ENCODE measurements around the gene NISCH.
A peak's percentile ranks its signal among the peaks of the same experiment; 100 is the strongest.

The NISCH gene

GRCh38 chr3:52436500-52437149, 18.8 kb upstream of the NISCH start:
- no peak for DNase-seq

DNA sequence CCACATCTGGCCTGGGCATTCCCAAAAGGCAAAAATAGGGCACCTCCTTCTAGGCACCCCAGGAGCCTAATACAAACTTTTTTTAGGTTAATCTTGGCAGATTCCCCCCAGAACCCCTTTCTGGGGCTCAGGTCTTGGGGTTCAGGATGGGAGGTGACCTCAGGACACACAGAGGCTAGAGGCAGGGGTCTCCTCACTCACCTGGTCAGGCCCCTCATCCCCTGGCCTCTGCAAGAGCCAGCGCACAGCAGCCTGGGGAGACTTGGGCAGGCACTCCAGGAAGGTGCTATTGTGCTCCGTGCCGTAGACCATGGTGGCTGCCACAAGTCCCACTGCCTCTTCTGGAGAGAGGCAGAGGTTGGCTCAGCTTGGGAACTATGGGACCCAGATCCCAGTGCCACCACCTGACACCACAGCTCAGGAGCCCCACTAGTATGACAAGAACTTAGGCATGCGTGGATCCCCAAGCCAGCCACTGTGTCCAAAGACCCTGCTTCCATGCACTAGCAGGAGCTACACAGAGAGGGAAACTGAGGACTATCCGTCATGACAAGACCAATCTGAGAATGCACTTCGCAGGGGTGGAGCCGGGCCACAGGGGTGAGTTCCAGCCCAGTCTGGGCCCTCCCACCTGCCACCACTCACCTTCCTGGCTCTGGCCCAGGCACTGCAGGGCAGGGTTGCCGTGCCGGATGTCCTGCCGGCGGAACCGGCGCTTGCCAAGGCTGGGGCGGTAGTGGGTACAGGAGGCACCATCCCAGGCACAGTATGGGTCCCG, 17.9 kb upstream of the NISCH start:
- no peak for DNase-seq

DNA sequence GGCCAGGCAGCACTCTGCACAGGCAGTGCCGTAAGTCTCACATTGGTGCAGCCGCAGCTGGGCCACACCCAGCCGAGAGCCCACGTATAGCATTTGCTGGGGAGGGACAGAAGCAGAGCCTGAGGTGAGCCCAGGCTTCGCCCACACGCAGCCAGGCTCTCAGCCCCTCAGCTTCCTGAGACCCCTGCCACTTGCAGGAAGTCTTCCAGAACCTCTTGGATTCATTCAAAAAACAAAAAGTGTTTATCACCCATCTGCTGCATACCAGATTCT, 17.4 kb upstream of the NISCH start:
- DNase-seq: no peak

DNA sequence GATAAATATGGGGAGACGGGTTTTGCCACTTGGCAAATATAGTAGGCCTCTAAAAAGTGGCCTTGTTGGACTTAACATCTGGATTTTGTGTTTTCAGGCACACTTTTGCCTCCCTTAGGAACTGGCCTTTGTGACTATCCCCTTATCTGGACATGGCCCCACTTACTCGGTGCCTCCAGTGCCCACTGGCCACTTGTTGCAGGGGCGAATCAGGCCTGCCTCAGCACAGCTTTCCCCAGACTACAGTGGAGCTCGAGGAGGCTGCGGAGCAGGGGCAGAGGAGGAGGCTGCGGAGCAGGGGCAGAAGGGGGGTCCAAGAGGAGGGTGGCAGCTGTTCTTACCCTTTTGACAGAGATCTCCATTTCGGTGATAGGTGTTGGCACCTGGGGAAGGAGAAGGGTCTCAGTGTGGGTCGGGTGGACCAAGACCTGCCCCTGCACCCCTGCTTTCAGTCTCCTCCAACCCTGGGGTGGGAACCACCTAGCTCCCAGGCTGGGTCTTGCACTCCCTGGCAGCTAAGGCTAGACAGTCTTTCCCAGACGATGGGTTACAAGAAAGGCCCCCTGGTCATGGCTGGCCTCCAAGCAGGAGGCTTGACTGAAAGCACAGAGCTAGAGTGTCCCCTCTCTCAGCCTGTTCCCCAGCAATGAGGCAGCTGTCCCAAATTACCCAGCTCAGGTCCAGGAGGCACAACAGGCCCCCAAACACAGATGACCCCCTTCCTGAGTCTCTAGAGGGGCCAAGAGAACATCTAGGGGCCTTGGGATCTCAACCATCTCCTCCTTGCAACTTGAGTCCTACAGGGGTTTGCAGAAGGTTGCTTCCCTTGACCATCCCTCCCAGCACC, 16.6 kb upstream of the NISCH start:
- no peak for DNase-seq

DNA sequence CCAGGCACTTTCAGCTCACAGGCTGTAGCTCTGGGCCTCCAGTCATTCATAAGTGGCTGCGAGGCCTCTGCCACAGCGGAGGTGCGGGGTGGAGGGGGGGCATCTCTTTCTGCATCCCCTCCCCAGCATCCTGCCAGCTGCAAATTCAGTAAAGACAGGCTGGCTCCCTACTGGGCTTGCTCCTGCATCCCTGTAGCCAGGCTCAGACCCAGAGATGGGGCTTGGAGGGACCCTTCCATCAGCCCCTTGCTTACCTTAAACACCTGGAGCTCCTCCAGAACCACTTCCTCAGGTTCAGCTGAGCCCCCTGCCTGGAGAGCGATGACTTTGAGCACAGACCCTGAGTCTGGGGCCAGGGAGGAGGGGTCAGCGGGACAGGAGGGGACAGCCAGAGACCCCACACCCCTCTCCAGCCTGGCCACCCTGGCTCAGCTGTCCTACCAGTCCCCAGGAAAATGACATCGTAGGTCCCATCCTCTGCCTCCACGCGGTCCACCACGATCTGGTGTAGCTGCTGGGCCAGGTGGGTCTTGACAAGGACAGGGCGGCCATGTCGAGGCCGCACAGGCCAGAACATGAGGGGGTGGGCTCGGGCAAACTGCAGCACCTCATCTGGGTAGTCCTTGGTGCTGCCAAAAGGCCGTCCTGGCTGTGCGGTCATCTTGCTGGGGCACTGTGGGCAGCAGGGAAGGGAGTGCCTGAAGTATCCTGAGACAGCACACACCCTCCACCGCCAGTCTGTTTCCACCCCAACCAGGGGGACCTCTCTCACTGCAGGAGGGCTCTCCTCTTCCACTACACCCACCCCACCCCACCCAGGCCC, 15.8 kb upstream of the NISCH start:
- no peak for DNase-seq

- no peak for DNase-seq
Observed at GRCh38 chr3:52440249-52440551, 15.2 kb upstream of the NISCH start.

GRCh38 chr3:52440671-52441070, 14.7 kb upstream of the NISCH start:
- DNase-seq: no peak

GRCh38 chr3:52441091-52441771, 14.2 kb upstream of the NISCH start:
- no peak for DNase-seq

GRCh38 chr3:52441772-52442332, 13.6 kb upstream of the NISCH start:
- DNase-seq: no peak

DNA sequence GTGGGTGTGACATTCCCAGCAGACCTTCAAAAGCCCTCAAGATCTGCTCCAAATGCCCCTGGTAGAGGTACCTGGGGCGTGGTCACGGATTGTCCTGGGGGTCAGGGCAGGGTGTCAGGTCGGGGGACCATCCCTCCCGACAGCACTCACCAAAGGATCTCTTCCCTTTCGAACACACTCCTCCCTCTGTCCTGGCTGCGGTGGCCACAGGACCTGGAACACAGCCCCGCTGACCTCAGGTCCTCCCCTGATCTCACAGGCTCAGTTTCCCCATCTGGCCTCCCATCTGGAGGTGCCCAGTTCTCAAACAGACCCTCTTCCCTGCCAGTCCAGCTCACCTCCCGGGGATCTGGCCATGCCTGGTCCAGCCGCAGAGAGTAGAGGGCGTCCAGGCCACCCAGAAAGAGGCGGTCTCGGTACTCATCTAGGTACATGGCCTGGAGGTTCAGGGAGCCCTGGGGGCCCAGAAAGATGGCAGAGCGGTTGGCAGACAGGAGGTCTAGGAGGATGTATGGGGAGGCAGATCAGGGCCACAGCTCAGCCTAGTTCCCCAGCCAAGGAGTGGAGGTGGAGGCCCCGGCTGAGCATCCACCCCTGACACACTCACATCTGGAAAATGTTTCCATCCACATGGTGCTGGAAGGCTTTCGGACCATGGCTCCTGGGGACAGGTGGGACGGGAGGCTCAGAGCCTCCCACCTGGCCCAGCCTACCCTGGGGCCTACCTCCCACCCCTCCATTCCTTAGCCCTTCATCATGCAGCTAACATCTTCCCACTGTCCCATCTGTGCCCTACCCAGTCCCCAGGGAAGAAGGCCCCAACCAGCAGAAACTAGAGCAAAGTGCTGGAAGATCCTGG, 12.8 kb upstream of the NISCH start:
- no peak for DNase-seq

DNA sequence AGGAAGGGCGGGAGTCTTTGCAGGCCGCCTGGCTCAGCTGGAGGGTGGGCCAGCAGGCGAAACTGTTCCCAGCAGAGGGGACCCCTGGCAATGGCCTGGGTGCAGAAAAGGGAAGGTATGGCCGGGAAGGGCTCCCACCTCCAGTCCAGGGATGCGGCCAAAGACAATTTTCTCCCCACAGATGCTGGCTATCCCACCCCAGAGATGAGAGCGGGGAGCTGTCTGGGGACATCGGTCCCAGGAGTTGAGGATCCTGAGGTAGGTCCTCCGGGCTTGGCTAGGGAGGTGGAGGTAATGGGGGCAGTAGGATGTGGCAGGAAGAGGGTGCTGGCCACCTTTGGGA, 12.2 kb upstream of the NISCH start:
- DNase-seq: no peak

GRCh38 chr3:52443791-52444687, 11.4 kb upstream of the NISCH start:
- DNase-seq: no peak

DNA sequence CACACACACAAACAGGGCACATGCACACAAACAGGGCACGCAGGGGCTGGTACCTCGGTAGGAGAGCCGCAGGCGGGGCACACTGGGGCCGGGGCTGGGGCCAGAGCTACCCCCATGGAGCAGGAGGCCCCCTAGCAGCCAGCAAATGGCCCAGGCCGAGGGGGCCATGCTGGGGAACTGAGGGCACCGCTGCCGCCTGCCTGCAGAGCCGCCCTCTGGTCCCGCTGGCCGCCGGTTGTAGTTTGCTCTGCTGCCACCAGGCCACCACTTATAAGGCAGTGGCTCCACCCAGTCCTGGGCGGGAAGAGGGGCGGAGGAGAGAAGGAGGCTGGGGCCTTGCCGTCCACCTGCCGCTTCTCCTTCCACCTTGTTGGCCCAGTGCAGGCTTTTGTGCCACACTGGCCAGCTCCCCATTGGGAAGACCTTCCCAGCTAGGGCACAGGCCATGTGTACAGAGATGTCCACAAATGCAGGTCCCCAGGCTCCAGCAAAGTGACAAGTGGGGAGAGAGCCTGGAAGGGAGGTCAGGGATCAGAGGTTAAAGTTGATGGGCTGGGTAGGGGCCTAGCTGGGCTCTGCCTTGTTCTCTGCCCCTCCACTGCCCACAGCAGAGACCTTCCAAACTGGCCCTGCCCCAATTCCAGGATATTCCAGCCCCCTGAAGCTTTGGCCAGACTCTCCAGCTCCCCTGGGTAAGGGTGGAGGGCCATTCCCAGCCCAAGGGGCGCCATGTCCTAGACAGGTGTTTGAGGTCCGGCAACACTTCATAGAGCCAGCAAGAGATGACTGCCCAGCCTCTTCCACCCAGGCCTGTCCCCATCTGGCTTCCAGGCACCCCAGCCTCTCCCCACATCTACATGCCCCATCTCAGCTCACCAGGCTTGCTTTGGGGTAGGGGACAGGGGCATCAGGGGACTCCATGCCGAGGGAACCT, 10.3 kb upstream of the NISCH start, which contains the start of gene SEMA3G:
SEMA3G (minus strand) TSS at position 244 of the 934 bp plus-strand sequence; CDS start at position 168, 76 bp downstream.
- peak; percentile 39 for DNase-seq

DNA sequence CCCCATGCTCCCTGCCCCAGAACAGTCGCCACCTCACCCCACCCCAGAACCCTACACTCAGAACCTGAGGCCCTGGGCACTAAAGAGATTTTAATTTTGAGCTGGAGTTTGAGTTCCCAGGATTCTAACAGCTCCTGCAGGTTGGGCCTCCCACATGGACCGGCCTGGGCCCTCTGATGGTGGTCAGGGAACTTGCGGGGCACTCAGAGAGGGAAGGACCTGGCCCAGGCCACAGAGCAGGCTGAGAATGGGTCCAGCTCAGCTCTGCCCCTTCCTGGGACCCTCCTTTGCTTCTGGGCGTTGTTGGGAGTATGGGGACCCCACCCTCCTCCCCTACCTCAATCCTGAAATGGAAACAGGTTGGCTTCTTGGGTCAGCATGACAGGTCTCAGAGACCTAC, 9.4 kb upstream of the NISCH start:
- DNase-seq: no peak

DNA sequence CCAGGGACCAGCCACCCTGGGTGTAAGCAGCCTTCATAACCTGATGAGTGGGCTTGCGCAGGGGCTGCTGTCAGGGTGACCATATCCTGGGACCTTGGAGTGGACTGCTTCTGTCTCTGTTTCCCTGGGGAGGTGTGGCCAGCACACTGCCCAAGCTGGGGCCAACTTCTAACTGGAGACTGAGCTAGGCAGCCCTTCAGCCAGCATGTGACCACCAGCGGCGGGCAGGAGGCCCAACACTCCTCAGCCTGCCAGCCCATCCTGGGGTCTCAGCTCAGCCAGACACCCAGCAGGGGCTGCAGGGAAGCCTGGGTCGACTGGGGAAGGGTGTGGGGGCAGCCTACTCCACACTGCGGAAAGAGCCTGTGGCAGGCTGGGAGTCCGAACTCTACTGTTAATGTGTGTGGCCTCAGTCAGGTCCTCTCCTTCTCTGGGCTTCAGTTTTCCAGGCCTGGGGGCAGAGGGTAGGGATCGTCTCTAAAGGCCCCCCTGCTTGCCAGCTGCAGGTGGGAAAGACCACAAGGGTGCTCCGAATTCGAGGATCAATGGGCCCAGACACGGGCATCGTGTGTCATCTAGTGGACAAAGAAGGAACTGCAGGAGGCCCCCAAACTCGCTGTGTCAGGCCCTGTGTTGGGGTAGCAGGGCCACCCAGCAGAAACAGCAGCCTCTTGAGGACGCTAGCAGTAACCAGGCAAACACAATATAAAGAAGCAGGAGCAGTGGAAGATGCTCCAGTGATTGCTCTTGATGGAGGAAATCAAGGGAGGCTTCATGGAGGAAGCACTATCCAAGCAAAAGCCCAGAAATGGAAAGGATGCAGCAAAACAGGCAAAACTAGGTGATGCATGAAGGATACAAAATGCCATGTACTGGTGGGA, 8.5 kb upstream of the NISCH start:
- DNase-seq: peak; percentile 18

GRCh38 chr3:52447512-52448355, 7.7 kb upstream of the NISCH start:
- no peak for DNase-seq

Measured in NCI-H1092 treated with DMSO at 0.1 percent for 48 hours (cell line).